ENCODE data around the gene ABCB6.

Gene ABCB6

GRCh38 chr2:219245148-219245898, 26.6 kb upstream of the ABCB6 start, which contains the start of the genes GLB1L and STK16:
GLB1L (minus strand) TSS chr2:219245444; CDS start chr2:219243573, 1,871 bp downstream.
STK16 (plus strand) TSS chr2:219245479; CDS start chr2:219246000, 521 bp downstream.
- DNase-seq: peak; percentile 82

- DNase-seq: no peak
These were observed 26.0 kb upstream of the ABCB6 start for GRCh38 chr2:219244789-219245147.

GRCh38 chr2:219243291-219243761, 24.6 kb upstream of the ABCB6 start:
- no peak for DNase-seq

GRCh38 chr2:219234331-219234730, 15.6 kb upstream of the ABCB6 start:
- no peak for DNase-seq

GRCh38 chr2:219230059-219230540, 11.3 kb upstream of the ABCB6 start:
- DNase-seq: no peak

GRCh38 chr2:219229305-219230058, 10.7 kb upstream of the ABCB6 start, which contains the start of the genes ANKZF1 and ATG9A:
ANKZF1 (plus strand) TSS chr2:219229806; CDS start chr2:219230258, 452 bp downstream.
ATG9A (minus strand) TSS chr2:219229636; CDS start chr2:219228024, 1,612 bp downstream.
- DNase-seq: peak; percentile 97

GRCh38 chr2:219228911-219229304, 10.2 kb upstream of the ABCB6 start:
- DNase-seq: no peak

GRCh38 chr2:219228041-219228910, 9.5 kb upstream of the ABCB6 start:
- no peak for DNase-seq

GRCh38 chr2:219225350-219225749, 6.6 kb upstream of the ABCB6 start:
- DNase-seq: no peak

GRCh38 chr2:219223831-219224610, 5.3 kb upstream of the ABCB6 start:
- DNase-seq: no peak

- DNase-seq: no peak
These were observed 3.3 kb upstream of the ABCB6 start for GRCh38 chr2:219221957-219222518.

GRCh38 chr2:219220652-219221402, 2.1 kb upstream of the ABCB6 start:
- no peak for DNase-seq

GRCh38 chr2:219219784-219220532, 1.2 kb upstream of the ABCB6 start:
- no peak for DNase-seq

GRCh38 chr2:219218217-219218731, 484 bp downstream of the ABCB6 start:
- DNase-seq: peak; percentile 18

- DNase-seq: no peak
These were observed 2.2 kb downstream of the ABCB6 start for GRCh38 chr2:219216535-219216915.

GRCh38 chr2:219215871-219216534, 2.8 kb downstream of the ABCB6 start:
- DNase-seq: no peak

- no peak for DNase-seq
These were observed 4.0 kb downstream of the ABCB6 start for GRCh38 chr2:219214786-219215185.

GRCh38 chr2:219214141-219214540, 4.6 kb downstream of the ABCB6 start:
- no peak for DNase-seq

- DNase-seq: no peak
These were observed 5.2 kb downstream of the ABCB6 start for GRCh38 chr2:219213486-219214071.

Measured in activated CD4-positive, alpha-beta T cell treated with anti-CD3 and anti-CD28 coated beads, Interleukin-2, amount 50 U/mL, for 1 hour (primary cell).